CD14-positive monocyte (primary cell): Measurements from ENCODE around the gene SUGCT. TPM values are rescaled to one million over a fixed set of nuclear protein-coding genes. Genes with fewer than 3 reads are reported as not detected.

Source experiments
- DNase-seq, 3 donors: peaks; one replicate each; pipeline ENCODE4 v3.0.0-alpha.2; 2011 to 2022
- H2AFZ ChIP-seq: 2 replicates; pipeline ENCODE4 v1.6.0; 2012; ENCODE audit warnings: mild to moderate bottlenecking, low read depth, low read length, inconsistent platforms; ENCODE audit not compliant: insufficient read depth, poor library complexity, severe bottlenecking
- H3K27ac ChIP-seq, 2 donors: 1 replicate in 1 of 2; 2 replicates in 1 of 2; pipeline ENCODE4 v1.5.1; 2012 to 2013; ENCODE audit warnings: low read length in 2 of 2, control low read depth in 1 of 2, inconsistent platforms in 1 of 2, low read depth in 1 of 2, mild to moderate bottlenecking in 1 of 2
- H3K27me3 ChIP-seq, 2 donors: one replicate each; pipeline versions ENCODE4 v1.6.0 to v1.6.1; 2011 to 2013; ENCODE audit warnings: low read length in 2 of 2; ENCODE audit not compliant: control insufficient read depth in 2 of 2, insufficient read depth in 2 of 2
- H3K36me3 ChIP-seq, 2 donors: replicated peaks in 1 of 2; 1 replicate in 1 of 2; 2 replicates in 1 of 2; pipeline versions ENCODE4 v1.5.1 to v1.6.1; 2012 to 2013; ENCODE audit warnings: low read length in 2 of 2, control low read depth in 1 of 2, inconsistent platforms in 1 of 2, mild to moderate bottlenecking in 1 of 2; ENCODE audit not compliant: insufficient read depth in 2 of 2, control insufficient read depth in 1 of 2
- H3K4me1 ChIP-seq, 2 donors: 1 replicate in 1 of 2; 2 replicates in 1 of 2; pipeline versions ENCODE4 v1.5.1 to v1.6.1; 2012 to 2013; ENCODE audit warnings: low read length in 2 of 2, control low read depth in 1 of 2, inconsistent platforms in 1 of 2, mild to moderate bottlenecking in 1 of 2, moderate library complexity in 1 of 2; ENCODE audit not compliant: insufficient read depth in 2 of 2, control insufficient read depth in 1 of 2
- H3K4me2 ChIP-seq: replicated peaks from 2 replicates; pipeline ENCODE3; 2012; ENCODE audit warnings: low read length, moderate library complexity, mild to moderate bottlenecking; ENCODE audit not compliant: poor library complexity, severe bottlenecking; ENCODE audit errors: extremely low read depth
- H3K4me3 ChIP-seq, 3 experiments: fragments of 200-600 bp in 1 of 3; sonication (generic) in 1 of 3; replicated peaks in 1 of 3; 1 replicate in 2 of 3; 2 replicates in 1 of 3; pipeline ENCODE4 v1.5.1; 2011 to 2013; ENCODE audit warnings: low read length in 3 of 3, mild to moderate bottlenecking in 3 of 3, control low read depth in 2 of 3, low read depth in 2 of 3, inconsistent platforms in 1 of 3, moderate library complexity in 1 of 3
- H3K79me2 ChIP-seq: 2 replicates; pipeline ENCODE4 v1.6.0; 2012; ENCODE audit warnings: mild to moderate bottlenecking, control low read depth, inconsistent platforms, low read length, moderate library complexity; ENCODE audit not compliant: insufficient read depth
- H3K9ac ChIP-seq: 2 replicates; pipeline ENCODE4 v1.6.0; 2017; ENCODE audit warnings: low read length, mild to moderate bottlenecking; ENCODE audit not compliant: insufficient read depth, poor library complexity, severe bottlenecking
- H3K9me3 ChIP-seq, 2 donors: replicated peaks in 1 of 2; 1 replicate in 1 of 2; 2 replicates in 1 of 2; pipeline versions ENCODE4 v1.5.1 to v1.6.1; 2012 to 2013; ENCODE audit warnings: low read length in 2 of 2, control low read depth in 1 of 2; ENCODE audit not compliant: control insufficient read depth in 1 of 2, insufficient read depth in 1 of 2
- H4K20me1 ChIP-seq: 2 replicates; pipeline ENCODE4 v1.6.0; 2012; ENCODE audit warnings: mild to moderate bottlenecking, low read length, control low read depth, moderate library complexity; ENCODE audit not compliant: insufficient read depth
- H3K27ac Mint-ChIP-seq, 7 donors: one replicate each; pipeline ENCODE4 v1.8.0; 2020; ENCODE audit warnings: mild to moderate bottlenecking in 7 of 7, mixed read lengths in 7 of 7, moderate library complexity in 6 of 7, inconsistent platforms in 2 of 7
- H3K27me3 Mint-ChIP-seq, 3 donors: one replicate each; pipeline ENCODE4 v1.8.0; 2021 to 2022; ENCODE audit warnings: low read depth in 3 of 3, mild to moderate bottlenecking in 3 of 3, mixed read lengths in 3 of 3, moderate library complexity in 3 of 3, inconsistent platforms in 1 of 3
- H3K36me3 Mint-ChIP-seq, 2 donors: one replicate each; pipeline ENCODE4 v1.8.0; 2020; ENCODE audit warnings: mixed read lengths in 2 of 2, inconsistent platforms in 1 of 2, mild to moderate bottlenecking in 1 of 2
- H3K4me1 Mint-ChIP-seq: one replicate; pipeline ENCODE4 v1.8.0; 2020; ENCODE audit warnings: mild to moderate bottlenecking, mixed read lengths
- H3K4me3 Mint-ChIP-seq, 2 donors: one replicate each; pipeline ENCODE4 v1.8.0; 2020; ENCODE audit warnings: mild to moderate bottlenecking in 2 of 2, mixed read lengths in 2 of 2, moderate library complexity in 1 of 2
- H3K9me3 Mint-ChIP-seq, 7 donors: one replicate each; pipeline ENCODE4 v1.8.0; 2020 to 2022; ENCODE audit warnings: mixed read lengths in 7 of 7, mild to moderate bottlenecking in 6 of 7, moderate library complexity in 6 of 7, inconsistent platforms in 2 of 7
- WGBS: methylation state at CpG from one replicate; pipeline ENCODE4 v1.1.5; 2013; ENCODE audit warnings: missing lambda C conversion rate; ENCODE audit not compliant: insufficient coverage; 5-methylcytosine and 5-hydroxymethylcytosine counted together
- intact Hi-C, 2 donors: fragments of 100-400 bp; cut with micrococcal nuclease; formaldehyde crosslinking; loops; one replicate each; pipeline versions ENCODE4 v1.15.0 to v1.15.1; 2023
- polyA plus RNA-seq, 3 donors: library from polyadenylated mRNA; depleted of rRNA in 1 of 3; unstranded in 2 of 3; stranded (reverse) in 1 of 3; fragments of 300-500 nt in 2 of 3; fragments of >200 nt in 1 of 3; fragmentation: Illumina TruSeq in 2 of 3; gene quantifications; 1 replicate in 2 of 3; 2 replicates in 1 of 3; pipeline ENCODE4 v1.2.3, GENCODE V29; 2012 to 2021
- TF ChIP-seq, protein P1 (sequence below): fragments of 200-600 bp; IDR thresholded peaks from one replicate; pipeline ENCODE4 v1.8.0; 2022; ENCODE audit warnings: antibody characterized with exemption, mild to moderate bottlenecking

The SUGCT gene
- polyA plus RNA-seq, 3 donors = not detected

DNA sequence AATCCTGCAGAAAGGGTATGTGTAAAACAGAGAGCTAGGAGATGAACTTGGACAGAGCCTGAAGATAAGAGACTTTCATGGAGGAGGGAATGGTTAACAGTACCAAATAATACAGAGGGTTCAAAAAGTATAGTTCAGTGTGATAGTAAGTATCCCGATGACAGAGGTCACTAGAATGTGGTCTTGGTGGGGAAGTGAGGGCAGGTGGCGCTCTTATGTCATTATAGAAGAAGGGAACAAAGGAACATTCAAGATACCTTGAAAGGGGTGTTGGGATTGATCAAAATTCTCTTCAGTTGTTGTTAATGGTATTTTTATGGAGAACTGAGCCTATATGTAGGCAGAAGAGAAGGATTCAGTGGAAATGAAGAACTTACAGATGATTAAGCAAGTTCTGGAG lies 312.5 kb downstream of the SUGCT start:
- no peak overlapping the region for H3K9ac ChIP-seq
- H4K20me1 ChIP-seq = no peaks in the 10 kb centered on the region
- no peaks in the 10 kb centered on the region for H3K36me3 ChIP-seq
- TF ChIP-seq, protein P1, sequence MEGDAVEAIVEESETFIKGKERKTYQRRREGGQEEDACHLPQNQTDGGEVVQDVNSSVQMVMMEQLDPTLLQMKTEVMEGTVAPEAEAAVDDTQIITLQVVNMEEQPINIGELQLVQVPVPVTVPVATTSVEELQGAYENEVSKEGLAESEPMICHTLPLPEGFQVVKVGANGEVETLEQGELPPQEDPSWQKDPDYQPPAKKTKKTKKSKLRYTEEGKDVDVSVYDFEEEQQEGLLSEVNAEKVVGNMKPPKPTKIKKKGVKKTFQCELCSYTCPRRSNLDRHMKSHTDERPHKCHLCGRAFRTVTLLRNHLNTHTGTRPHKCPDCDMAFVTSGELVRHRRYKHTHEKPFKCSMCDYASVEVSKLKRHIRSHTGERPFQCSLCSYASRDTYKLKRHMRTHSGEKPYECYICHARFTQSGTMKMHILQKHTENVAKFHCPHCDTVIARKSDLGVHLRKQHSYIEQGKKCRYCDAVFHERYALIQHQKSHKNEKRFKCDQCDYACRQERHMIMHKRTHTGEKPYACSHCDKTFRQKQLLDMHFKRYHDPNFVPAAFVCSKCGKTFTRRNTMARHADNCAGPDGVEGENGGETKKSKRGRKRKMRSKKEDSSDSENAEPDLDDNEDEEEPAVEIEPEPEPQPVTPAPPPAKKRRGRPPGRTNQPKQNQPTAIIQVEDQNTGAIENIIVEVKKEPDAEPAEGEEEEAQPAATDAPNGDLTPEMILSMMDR = no peak
- Mint-ChIP-seq H3K27ac (peak overlapping the region in 1 of 7 donors; percentile 47), H3K36me3 (no peaks in the 10 kb centered on the region), H3K4me1 (peaks cover 9% of the 10 kb centered on the region), H3K27me3 (no peaks in the 10 kb centered on the region), H3K4me3 (no peak overlapping the region), H3K9me3 (peaks cover 0 to 9% (median 3%) of the 10 kb centered on the region in 7 donors)
- H2AFZ ChIP-seq = no peak overlapping the region
- no peaks in the 10 kb centered on the region for H3K79me2 ChIP-seq
- intact Hi-C loops = no loop called here
- H3K27ac ChIP-seq = no peak overlapping the region
- WGBS = 96% methylated on average over 2 of the region's 2 CpGs
- H3K4me2 ChIP-seq = no peak overlapping the region
- H3K9me3 ChIP-seq = no peaks in the 10 kb centered on the region
- H3K27me3 ChIP-seq = no peaks in the 10 kb centered on the region
- H3K4me3 ChIP-seq = no peak overlapping the region
- DNase-seq = no peak
- H3K4me1 ChIP-seq = no peaks in the 10 kb centered on the region

DNA sequence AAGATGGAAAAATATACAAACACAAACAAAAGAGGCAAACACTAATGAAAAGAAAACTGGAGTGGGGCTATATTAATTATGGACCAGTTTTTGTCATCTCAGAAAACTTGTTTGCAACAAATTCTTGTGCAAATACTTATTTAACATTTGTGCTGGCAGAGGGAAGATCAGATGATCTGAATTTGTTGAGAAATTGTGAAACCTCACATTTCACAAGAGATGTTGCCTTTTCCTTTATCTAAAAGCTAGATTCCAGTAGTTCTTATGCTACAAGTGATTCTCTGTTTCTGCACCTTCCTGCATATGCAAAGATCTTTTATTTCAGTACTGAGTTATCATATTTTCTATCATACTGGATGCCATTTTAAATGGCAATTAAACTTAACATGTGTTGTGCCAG lies 320.7 kb downstream of the SUGCT start:
- Histone ChIP-seq H3K9ac (no peak overlapping the region), H3K27me3 (no peaks in the 10 kb centered on the region), H3K27ac (no peak overlapping the region), H3K79me2 (no peaks in the 10 kb centered on the region), H3K4me1 (peaks cover 0 to 7% of the 10 kb centered on the region in 2 donors), H3K9me3 (no peaks in the 10 kb centered on the region), H2AFZ (no peak overlapping the region), H3K4me3 (no peak overlapping the region), H4K20me1 (no peaks in the 10 kb centered on the region), H3K36me3 (no peaks in the 10 kb centered on the region), H3K4me2 (no peak overlapping the region)
- Mint-ChIP-seq H3K4me1 (peaks cover 8% of the 10 kb centered on the region), H3K27ac (peak overlapping the region in 2 of 7 donors; percentile 40 to 52), H3K27me3 (peaks cover 0 to 1% (median 0%) of the 10 kb centered on the region in 3 donors), H3K9me3 (peaks cover 0 to 1% (median 0%) of the 10 kb centered on the region in 7 donors), H3K36me3 (no peaks in the 10 kb centered on the region), H3K4me3 (no peak overlapping the region)
- TF ChIP-seq, protein P1 = no peak
- no peak for DNase-seq
- intact Hi-C loops = no loop called here
